GM11168 (cell line): ENCODE measurements around the gene ABCA10.
"Not testable (repeated sequence)": the region's sequence is repeated elsewhere in the genome, so short reads cannot be mapped to it uniquely, and the experiment has no call there.

Experiments
- in situ Hi-C: fragments of 300-500 bp; cut with MboI; formaldehyde crosslinking; loops from one replicate; pipeline ENCODE4 v1.12.0; 2022; ENCODE audit warnings: low sequenced_read_pairs; ENCODE audit not compliant: unreplicated experiment

Gene ABCA10

GRCh38 chr17:69232650-69233049 lies 4.0 kb upstream of the ABCA10 start:
- in situ Hi-C loops, result loop anchor here (5.0 kb wide), 1 partner anchor 445 kb away; no protein-coding TSS in a partner anchor

- in situ Hi-C loops, result loop anchor here (5.0 kb wide), 1 partner anchor 444 kb away; no protein-coding TSS in a partner anchor
Measured at GRCh38 chr17:69231521-69231920, 2.9 kb upstream of the ABCA10 start.

DNA sequence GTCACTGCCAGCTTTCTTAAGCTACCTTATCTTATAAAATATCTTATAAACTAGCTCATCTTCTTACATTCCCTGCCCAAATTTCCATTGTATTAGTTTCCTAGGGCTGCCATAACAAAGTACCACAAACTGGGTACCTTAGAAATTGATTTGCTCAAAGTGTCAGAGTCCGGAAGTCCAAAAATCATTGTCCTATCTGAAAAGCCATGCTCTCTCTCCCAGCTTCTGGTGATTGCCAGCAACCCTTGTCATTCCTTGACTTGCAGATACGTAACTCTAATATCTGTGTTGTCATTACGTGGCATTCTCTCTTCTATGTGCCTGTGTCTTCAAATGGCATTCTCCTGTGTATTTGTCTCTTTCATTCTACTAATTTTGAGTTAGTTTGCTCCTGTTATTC lies 2.3 kb upstream of the ABCA10 start:
- in situ Hi-C loops, result loop anchor here (5.0 kb wide), 1 partner anchor 444 kb away; no protein-coding TSS in a partner anchor

GRCh38 chr17:69228018-69228417 lies 606 bp downstream of the ABCA10 start:
- in situ Hi-C loops, result no loop called here

- in situ Hi-C loops, result no loop called here
Measured at GRCh38 chr17:69227541-69227940, 1.1 kb downstream of the ABCA10 start.

DNA sequence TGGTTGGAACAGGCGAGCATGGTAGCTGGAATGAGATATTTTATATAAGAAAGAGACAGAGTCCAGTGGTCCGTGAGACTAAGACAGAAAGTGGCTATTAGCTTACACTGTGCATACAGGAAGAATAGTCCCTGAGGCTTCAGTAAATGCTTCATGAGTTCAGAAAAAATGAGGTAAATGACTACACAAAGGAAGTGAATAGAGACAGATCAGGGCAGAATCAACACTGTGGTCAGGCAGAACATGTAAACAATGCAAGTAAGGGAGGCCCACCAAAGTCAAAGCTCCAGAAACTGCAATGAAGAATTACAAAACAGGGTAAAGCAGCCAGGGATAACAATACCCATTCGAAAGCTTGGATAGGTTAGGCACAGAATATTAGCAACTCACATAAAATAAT lies 4.8 kb downstream of the ABCA10 start:
- in situ Hi-C loops, result no loop called here

- in situ Hi-C loops, result no loop called here
Measured at GRCh38 chr17:69222707-69223258, 5.8 kb downstream of the ABCA10 start.

DNA sequence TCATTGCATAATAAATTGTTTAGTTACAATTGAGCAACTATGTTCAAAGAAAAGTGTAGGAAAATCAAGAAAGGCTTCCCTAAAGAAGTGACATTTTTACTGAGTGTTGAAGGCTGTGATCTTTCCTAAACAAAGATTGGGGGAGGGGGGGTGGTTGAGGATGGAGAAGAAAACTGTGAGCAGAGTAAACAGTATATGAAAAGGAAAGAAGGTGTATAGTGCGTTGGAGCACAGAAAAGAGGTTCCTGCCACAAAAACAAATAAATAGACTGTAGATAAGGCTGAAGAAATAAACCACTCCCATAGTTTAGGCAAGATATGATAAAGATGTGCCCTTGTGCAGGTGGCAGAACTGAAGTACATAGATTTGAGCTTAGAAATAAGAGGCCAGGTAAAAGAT lies 8.5 kb downstream of the ABCA10 start:
- in situ Hi-C loops, result no loop called here

GRCh38 chr17:69218986-69219385 lies 9.6 kb downstream of the ABCA10 start:
- in situ Hi-C loops, result no loop called here

- in situ Hi-C loops, result no loop called here
Measured at GRCh38 chr17:69213059-69213813, 15.4 kb downstream of the ABCA10 start.

- in situ Hi-C loops, result no loop called here
Measured at GRCh38 chr17:69208640-69209039, 20.0 kb downstream of the ABCA10 start.

GRCh38 chr17:69207151-69207550 lies 21.5 kb downstream of the ABCA10 start:
- in situ Hi-C loops, result no loop called here

DNA sequence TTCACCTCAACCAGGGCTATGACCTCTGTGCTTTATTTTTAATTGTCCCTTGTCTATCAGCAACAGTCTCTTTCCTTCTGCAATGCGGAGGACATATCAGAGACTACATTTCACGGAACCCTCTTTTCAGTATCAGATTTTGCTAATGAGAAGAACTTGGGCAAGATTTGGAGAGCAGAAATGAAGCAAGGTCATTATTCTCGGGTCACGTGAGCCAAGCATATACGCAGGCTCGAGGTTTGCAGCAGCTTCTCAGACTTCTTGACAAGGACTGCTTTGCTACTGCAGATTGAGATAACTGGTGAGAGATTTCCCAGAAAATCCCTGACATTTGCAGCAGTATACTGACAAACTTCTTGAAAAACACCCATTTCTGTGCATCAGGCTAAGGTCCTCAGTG lies 30.4 kb downstream of the ABCA10 start:
- in situ Hi-C loops, result no loop called here

DNA sequence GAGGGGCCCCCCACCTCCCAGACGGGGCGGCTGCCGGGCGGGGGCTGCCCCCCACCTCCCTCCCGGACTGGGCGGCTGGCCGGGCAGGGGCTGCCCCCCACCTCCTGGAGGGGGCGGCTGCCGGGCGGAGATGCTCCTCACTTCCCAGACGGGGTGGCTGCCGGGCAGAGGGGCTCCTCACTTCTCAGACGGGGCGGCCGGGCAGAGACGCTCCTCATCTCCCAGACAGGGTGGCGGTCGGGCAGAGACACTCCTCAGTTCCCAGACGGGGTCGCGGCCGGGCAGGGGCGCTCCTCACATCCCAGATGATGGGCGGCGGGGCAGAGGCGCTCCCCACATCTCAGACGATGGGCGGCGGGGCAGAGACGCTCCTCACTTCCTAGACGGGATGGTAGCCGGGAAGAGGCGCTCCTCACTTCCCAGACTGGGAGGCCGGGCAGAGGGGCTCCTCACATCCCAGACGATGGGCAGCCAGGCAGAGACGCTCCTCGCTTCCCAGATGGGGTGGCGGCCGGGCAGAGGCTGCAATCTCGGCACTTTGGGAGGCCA lies 32.4 kb downstream of the ABCA10 start:
- in situ Hi-C loops, result not testable (repeated sequence)

DNA sequence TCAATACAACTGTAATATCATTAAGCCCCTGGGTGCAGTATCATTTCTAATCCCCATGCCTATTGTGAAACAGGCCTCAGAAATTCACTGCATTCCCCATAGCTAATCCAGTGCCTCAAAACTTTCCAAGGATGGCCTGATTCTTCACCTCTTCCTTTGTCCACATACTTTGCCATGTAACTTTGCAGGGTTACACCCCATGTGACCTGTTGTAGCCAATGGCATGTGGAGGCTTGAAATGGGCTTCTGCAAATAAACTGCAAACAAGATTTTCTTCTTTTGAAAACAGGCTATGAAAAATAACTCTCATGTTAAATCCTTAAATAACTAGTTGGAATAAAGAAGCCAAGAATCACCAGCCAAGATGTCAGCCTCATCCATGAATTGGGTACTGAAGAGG lies 35.9 kb downstream of the ABCA10 start:
- in situ Hi-C loops, result no loop called here

GRCh38 chr17:69188796-69189195 lies 39.8 kb downstream of the ABCA10 start:
- in situ Hi-C loops, result no loop called here

DNA sequence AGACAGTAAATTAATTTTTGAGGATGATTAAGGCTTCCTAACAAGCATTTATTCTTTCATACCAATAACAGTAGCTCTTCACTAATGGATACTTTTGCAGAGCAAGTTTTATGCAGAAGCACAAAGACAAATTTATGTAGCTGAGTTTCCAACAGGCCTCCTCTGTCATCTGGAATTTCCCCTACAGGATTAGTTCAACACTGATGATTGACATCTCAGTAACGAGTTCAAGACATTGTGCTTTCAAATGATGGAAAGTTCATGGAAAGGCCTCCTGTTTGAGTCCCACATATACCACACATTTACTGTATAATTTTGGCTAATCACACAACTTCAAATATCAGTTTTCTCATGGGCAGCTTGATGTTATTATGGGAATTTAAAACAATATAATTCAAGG lies 40.6 kb downstream of the ABCA10 start:
- in situ Hi-C loops, result no loop called here

- in situ Hi-C loops, result no loop called here
Measured at GRCh38 chr17:69187294-69187693, 41.3 kb downstream of the ABCA10 start.

- in situ Hi-C loops, result no loop called here
Measured at GRCh38 chr17:69179227-69179952, 49.2 kb downstream of the ABCA10 start.

DNA sequence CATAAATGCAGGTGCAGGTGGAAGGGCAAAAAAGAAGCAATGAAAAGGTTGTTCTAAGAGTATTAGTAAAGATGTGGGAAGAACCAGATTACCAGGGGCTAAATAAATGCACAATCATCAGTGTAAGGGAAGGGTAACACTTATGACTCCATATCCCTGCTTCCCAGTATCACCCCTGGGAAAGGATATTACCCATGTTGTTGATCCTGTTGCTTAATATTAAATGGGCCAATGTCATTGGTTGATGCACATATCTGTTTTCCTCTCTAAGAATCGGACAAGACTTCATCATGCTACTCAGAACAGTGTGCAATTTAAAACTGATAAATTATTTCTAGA lies 52.2 kb downstream of the ABCA10 start:
- in situ Hi-C loops, result no loop called here
